ENCODE results near the gene REPS2. TPM values are rescaled to one million over a fixed set of nuclear protein-coding genes. Genes with fewer than 3 reads are reported as not detected.

Gene REPS2
- polyA plus RNA-seq, 12 donors, result 6.7 to 18.9 (median 9.8) TPM; not detected in 1

GRCh38 chrX:17033225-17033624 lies 86.8 kb downstream of the REPS2 start:
- DNase-seq, result no peak

- no peak for DNase-seq
These were observed 88.7 kb downstream of the REPS2 start for GRCh38 chrX:17035111-17035510.

- DNase-seq, result no peak
These were observed 89.9 kb downstream of the REPS2 start for GRCh38 chrX:17036171-17036961.

GRCh38 chrX:17038277-17038676 lies 91.8 kb downstream of the REPS2 start:
- peak; percentile 31 for DNase-seq

- DNase-seq, result peak; percentile 86
These were observed 92.3 kb downstream of the REPS2 start for GRCh38 chrX:17038681-17039161.

GRCh38 chrX:17039826-17040225 lies 93.4 kb downstream of the REPS2 start:
- no peak for DNase-seq

GRCh38 chrX:17040711-17041110 lies 94.3 kb downstream of the REPS2 start:
- no peak for DNase-seq

- DNase-seq, result no peak
These were observed 95.6 kb downstream of the REPS2 start for GRCh38 chrX:17042037-17042436.

- peak; percentile 45 for DNase-seq
These were observed 100.1 kb downstream of the REPS2 start for GRCh38 chrX:17046478-17047097.

- no peak for DNase-seq
These were observed 100.8 kb downstream of the REPS2 start for GRCh38 chrX:17047224-17047623.

- DNase-seq, result no peak
These were observed 105.8 kb downstream of the REPS2 start for GRCh38 chrX:17052210-17052609.

- no peak for DNase-seq
These were observed 106.3 kb downstream of the REPS2 start for GRCh38 chrX:17052793-17053192.

GRCh38 chrX:17053502-17053901 lies 107.0 kb downstream of the REPS2 start:
- no peak for DNase-seq

GRCh38 chrX:17056868-17057608 lies 110.6 kb downstream of the REPS2 start:
- DNase-seq, result no peak

- no peak for DNase-seq
These were observed 115.6 kb downstream of the REPS2 start for GRCh38 chrX:17062065-17062464.

- DNase-seq, result no peak
These were observed 118.6 kb downstream of the REPS2 start for GRCh38 chrX:17065100-17065499.

GRCh38 chrX:17067534-17067933 lies 121.1 kb downstream of the REPS2 start:
- DNase-seq, result no peak

- no peak for DNase-seq
These were observed 125.8 kb downstream of the REPS2 start for GRCh38 chrX:17072301-17072700.

GRCh38 chrX:17072721-17073230 lies 126.3 kb downstream of the REPS2 start:
- no peak for DNase-seq

- DNase-seq, result no peak
These were observed 128.5 kb downstream of the REPS2 start for GRCh38 chrX:17075004-17075403.

- peak; percentile 39 for DNase-seq
These were observed 130.9 kb downstream of the REPS2 start for GRCh38 chrX:17077361-17077760.

GRCh38 chrX:17078031-17078720 lies 131.7 kb downstream of the REPS2 start:
- DNase-seq, result peak; percentile 55

Data from muscle of arm (tissue), 12 donors.